ENCODE measurements around the gene ALX4.

- TF ChIP-seq CTCF (IDR thresholded peaks at IDR 0.05): no peak
- no peak for TF ChIP-seq POLR2A (IDR thresholded peaks at IDR 0.05)
- no peak for TF ChIP-seq EP300 (IDR thresholded peaks at IDR 0.05)
Observed at GRCh38 chr11:44325698-44326097, 15.8 kb upstream of the ALX4 start.

Measured in suprapubic skin (tissue), 3 donors.